H1 (cell line): Measurements from ENCODE around the gene SLC24A3. TPM values are rescaled to one million over a fixed set of nuclear protein-coding genes. Genes with fewer than 3 reads are reported as not detected.

Experiments used
- EGR1 ChIP-seq: IDR thresholded peaks from 2 replicates; pipeline ENCODE4 v1.6.1; 2011; ENCODE audit warnings: low read depth, low read length, borderline replicate concordance
- MAX ChIP-seq: IDR thresholded peaks from 2 replicates; pipeline ENCODE4 v1.6.1; 2012; ENCODE audit warnings: inconsistent platforms
- PHF8 ChIP-seq: fragments of 200-600 bp; sonication (generic); conservative IDR thresholded peaks from 2 replicates; pipeline ENCODE4 v1.7.1; 2012; ENCODE audit warnings: low read depth, mild to moderate bottlenecking, inconsistent platforms, low read length, moderate library complexity
- RFX5 ChIP-seq: IDR thresholded peaks from 2 replicates; pipeline ENCODE4 v1.6.1; 2011; ENCODE audit warnings: low read depth, low read length, improper control_type of control experiment, borderline replicate concordance
- RNF2 ChIP-seq: fragments of 200-900, 300-1000 bp; sonication (generic); IDR thresholded peaks from 2 replicates; pipeline ENCODE4 v1.7.1; 2016; ENCODE audit warnings: borderline replicate concordance, low read depth, mild to moderate bottlenecking, antibody characterized with exemption, low read length; ENCODE audit not compliant: poor library complexity, severe bottlenecking; ENCODE audit errors: missing control alignments
- polyA plus RNA-seq, 7 experiments: library from polyadenylated mRNA; depleted of rRNA in 3 of 7; stranded (reverse) in 5 of 7; unstranded in 2 of 7; fragments of >200 nt in 5 of 7; fragments of 200-250 nt in 2 of 7; gene quantifications; 1 replicate in 5 of 7; 2 replicates in 1 of 7; 4 replicates in 1 of 7; pipeline versions ENCODE4 v1.2.1 to v1.2.3, GENCODE V29; 2011 to 2013; ENCODE audit warnings: missing spikeins in 2 of 7, mixed read lengths in 2 of 7
- total RNA-seq: library from RNA; stranded (reverse); fragmentation: NEBNext Ultra II Directional; extraction: Animal tissue kit (Norgen Biotek cat#: 25700); gene quantifications from 2 replicates; pipeline ENCODE4 v1.2.1, GENCODE V29; 2021

The SLC24A3 gene
- total and polyA plus RNA-seq, 2 of the 8 experiments (the other 6 are each of a cell fraction or from before 2014, with no cell fraction given): 4.5 to 6.3 TPM

GRCh38 chr20:19492687-19493336 lies 280.4 kb downstream of the SLC24A3 start (continued):
- no peak for TF ChIP-seq MAX
- TF ChIP-seq PHF8: no peak
- TF ChIP-seq EGR1: no peak
- TF ChIP-seq RNF2: no peak
- no peak for TF ChIP-seq RFX5
